22Rv1 (cell line): Measurements from ENCODE around the gene MALAT1.

Source experiments
- ZFX ChIP-seq: fragments of 450-650 bp; IDR thresholded peaks from 2 replicates; pipeline ENCODE4 v1.6.1; 2017; ENCODE audit warnings: antibody characterized with exemption, borderline replicate concordance
- TF ChIP-seq, protein P1 (sequence below): fragments of 450-650 bp; IDR thresholded peaks from 2 replicates; pipeline ENCODE4 v1.5.1; 2017; ENCODE audit warnings: mild to moderate bottlenecking

DNA sequence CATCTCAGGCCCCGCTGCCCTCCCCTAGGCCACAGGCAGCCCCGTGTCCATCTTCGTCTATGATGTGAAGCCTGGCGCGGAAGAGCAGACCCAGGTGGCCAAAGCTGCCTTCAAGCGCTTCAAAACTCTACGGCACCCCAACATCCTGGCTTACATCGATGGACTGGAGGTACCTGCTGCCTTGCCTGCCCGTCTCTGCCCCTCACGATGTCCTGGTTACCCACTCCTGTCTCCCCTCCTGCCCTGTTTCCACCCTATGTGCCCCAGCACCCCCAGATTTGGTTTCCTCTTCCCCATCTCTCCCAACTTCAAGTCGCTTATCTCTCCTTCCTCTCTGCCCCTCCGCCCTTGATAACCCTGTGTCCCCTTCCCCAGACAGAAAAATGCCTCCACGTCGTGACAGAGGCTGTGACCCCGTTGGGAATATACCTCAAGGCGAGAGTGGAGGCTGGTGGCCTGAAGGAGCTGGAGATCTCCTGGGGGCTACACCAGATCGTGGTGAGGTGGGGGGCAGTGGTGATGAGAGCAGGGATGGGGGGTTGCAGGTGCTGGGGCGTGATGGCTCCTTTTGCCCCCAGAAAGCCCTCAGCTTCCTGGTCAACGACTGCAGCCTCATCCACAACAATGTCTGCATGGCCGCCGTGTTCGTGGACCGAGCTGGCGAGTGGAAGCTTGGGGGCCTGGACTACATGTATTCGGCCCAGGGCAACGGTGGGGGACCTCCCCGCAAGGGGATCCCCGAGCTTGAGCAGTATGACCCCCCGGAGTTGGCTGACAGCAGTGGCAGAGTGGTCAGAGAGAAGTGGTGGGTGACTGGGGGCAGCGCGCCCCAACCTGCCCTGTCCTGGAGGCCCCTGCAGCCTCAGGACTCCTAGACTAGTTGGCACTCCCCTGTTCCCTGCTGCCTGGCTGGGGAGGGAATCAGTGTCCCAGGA lies 27.0 kb downstream of the MALAT1 start:
- TF ChIP-seq, protein P1, sequence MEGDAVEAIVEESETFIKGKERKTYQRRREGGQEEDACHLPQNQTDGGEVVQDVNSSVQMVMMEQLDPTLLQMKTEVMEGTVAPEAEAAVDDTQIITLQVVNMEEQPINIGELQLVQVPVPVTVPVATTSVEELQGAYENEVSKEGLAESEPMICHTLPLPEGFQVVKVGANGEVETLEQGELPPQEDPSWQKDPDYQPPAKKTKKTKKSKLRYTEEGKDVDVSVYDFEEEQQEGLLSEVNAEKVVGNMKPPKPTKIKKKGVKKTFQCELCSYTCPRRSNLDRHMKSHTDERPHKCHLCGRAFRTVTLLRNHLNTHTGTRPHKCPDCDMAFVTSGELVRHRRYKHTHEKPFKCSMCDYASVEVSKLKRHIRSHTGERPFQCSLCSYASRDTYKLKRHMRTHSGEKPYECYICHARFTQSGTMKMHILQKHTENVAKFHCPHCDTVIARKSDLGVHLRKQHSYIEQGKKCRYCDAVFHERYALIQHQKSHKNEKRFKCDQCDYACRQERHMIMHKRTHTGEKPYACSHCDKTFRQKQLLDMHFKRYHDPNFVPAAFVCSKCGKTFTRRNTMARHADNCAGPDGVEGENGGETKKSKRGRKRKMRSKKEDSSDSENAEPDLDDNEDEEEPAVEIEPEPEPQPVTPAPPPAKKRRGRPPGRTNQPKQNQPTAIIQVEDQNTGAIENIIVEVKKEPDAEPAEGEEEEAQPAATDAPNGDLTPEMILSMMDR = no peak
- TF ChIP-seq ZFX = no peak
